Measurements from ENCODE around the gene PIM1. TPM values are rescaled to one million over a fixed set of nuclear protein-coding genes. Genes with fewer than 3 reads are reported as not detected.
A peak's percentile ranks its signal among the peaks of the same experiment; 100 is the strongest.

PIM1 gene
- total and polyA plus RNA-seq, 9 of the 15 experiments (the other 6 are each of a cell fraction or from before 2014, with no cell fraction given): 19.0 to 789 (median 212) TPM

GRCh38 chr6:37182736-37183590 lies 13.0 kb downstream of the PIM1 start (continued):
- TF ChIP-seq ZBTB43 (CRISPR knock-in tag; IDR thresholded peaks at IDR 0.05) (no peak; the same call in 1 of the 2 replicates), ARID1B (IDR thresholded peaks at IDR 0.05) (peak; percentile 98), KLF10 (CRISPR knock-in tag; IDR thresholded peaks at IDR 0.05) (no peak), NFIC (IDR thresholded peaks at IDR 0.05) (peak; percentile 90), ZBTB8A (IDR thresholded peaks at IDR 0.05; ENCODE audit: partially characterized antibody) (no peak), KLF13 (tag; IDR thresholded peaks at IDR 0.05; ENCODE audit: borderline replicate concordance, low read depth) (0 out of 2 replicates have a peak, but pooled peaks have one; percentile 62), PHTF2 (CRISPR knock-in tag; IDR thresholded peaks at IDR 0.05) (0 out of 2 replicates have a peak, but pooled peaks have one; percentile 54), ETS2 (tag; IDR thresholded peaks at IDR 0.05; ENCODE audit: borderline replicate concordance, poor library complexity, severe bottlenecking) (no peak), BCL6 (CRISPR knock-in tag; IDR thresholded peaks at IDR 0.05) (peak; percentile 45; the same call in 1 of the 2 replicates), PCBP1 (IDR thresholded peaks at IDR 0.05; ENCODE audit: low read depth, low read length, poor library complexity, severe bottlenecking) (no peak), NFATC3 (IDR thresholded peaks at IDR 0.05) (no peak), ZNF395 (CRISPR knock-in tag; IDR thresholded peaks at IDR 0.05) (peak; percentile 84; the same call in 1 of the 2 replicates), NCOA1 (IDR thresholded peaks at IDR 0.05; ENCODE audit: low read depth) (peak; percentile 97), ETV6 (IDR thresholded peaks at IDR 0.05; ENCODE audit: borderline replicate concordance in 1 of 2, low read depth in 2 of 2, low read length in 1 of 2) (peak in 1 of 2 experiments; percentile 86; a peak in 3 of 4 replicates), ETV6 (CRISPR knock-in tag; IDR thresholded peaks at IDR 0.05; ENCODE audit: borderline replicate concordance) (no peak), PREB (CRISPR knock-in tag; IDR thresholded peaks at IDR 0.05) (no peak), MITF (IDR thresholded peaks at IDR 0.05) (peak; percentile 54; the same call in 1 of the 2 replicates), SRSF1 (IDR thresholded peaks at IDR 0.05; ENCODE audit: low read depth, low read length) (no peak), CBFB (CRISPR knock-in tag; IDR thresholded peaks at IDR 0.05) (no peak), KAT2B (IDR thresholded peaks at IDR 0.05; ENCODE audit: low read depth, low read length) (no peak), ZSCAN29 (IDR thresholded peaks at IDR 0.05) (no peak)
